ENCODE data around the gene GDPD5.

The GDPD5 gene

GRCh38 chr11:75435571-75435925, 90.2 kb downstream of the GDPD5 start:
- Histone ChIP-seq H3K79me2 (ENCODE audit: insufficient read depth, low read length) (no peaks in the 10 kb centered on the region), H3K9me3 (ENCODE audit: insufficient read depth, low read length) (no peaks in the 10 kb centered on the region), H3K4me2 (ENCODE audit: low read depth, low read length, poor library complexity, severe bottlenecking) (no peak overlapping the region), H3K9ac (ENCODE audit: low read length) (no peak overlapping the region), H3K27me3 (ENCODE audit: low read length) (no peaks in the 10 kb centered on the region), H2AFZ (ENCODE audit: low read depth, low read length, severe bottlenecking) (no peak overlapping the region), H3K4me3 (ENCODE audit: insufficient read depth, low read length, poor library complexity, severe bottlenecking) (no peak overlapping the region), H3K27ac (ENCODE audit: low read depth, low read length) (no peak overlapping the region), H3K9me2 (replicated peaks; ENCODE audit: insufficient read depth, low read length) (no peaks in the 10 kb centered on the region), H3K36me3 (ENCODE audit: low read length) (no peaks in the 10 kb centered on the region), H3F3A (ENCODE audit: insufficient read depth) (no peaks in the 10 kb centered on the region), H4K20me1 (ENCODE audit: low read depth, low read length) (no peaks in the 10 kb centered on the region)
- TF ChIP-seq EZH2phosphoT487 (conservative IDR thresholded peaks at IDR 0.05; ENCODE audit: low read length), result no peak
- no peak for TF ChIP-seq CTCF (IDR thresholded peaks at IDR 0.05; ENCODE audit: insufficient read depth, low read length, poor library complexity, severe bottlenecking)

DNA sequence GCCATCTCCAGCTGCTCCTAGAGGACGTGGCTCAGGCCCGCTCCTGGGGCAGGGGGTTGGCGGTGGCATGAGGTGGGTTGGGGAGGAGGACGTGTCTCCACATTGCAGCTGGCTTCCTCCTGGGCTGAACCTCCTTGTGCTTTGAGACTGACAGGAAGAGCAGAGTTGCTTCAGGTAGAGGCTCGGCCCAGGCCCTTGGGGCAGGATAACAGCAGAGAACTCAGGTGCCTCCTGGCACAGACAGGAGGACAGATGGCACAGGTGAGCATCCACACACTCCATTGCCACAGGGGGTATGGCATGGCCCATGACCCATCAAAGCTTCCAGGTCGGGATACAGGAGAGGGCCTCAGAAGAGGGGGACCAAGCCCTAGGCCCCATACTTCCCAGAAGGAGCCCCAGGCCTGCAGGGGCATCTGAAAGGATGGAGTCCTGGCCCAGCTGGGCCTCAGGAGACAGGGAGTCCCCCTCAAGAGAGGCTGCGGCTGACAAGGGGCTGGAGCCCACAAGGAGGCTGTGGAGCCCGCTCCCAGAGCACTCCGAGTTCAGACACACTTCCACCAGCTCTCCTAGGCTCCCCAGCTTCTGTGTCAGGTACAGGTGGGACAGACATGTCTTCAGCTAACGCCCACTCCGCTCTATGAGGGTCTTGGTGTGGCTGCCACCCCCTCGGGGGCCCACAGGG, 90.7 kb downstream of the GDPD5 start:
- no peak overlapping the region for H2AFZ ChIP-seq (ENCODE audit: low read depth, low read length, severe bottlenecking)
- H3K4me2 ChIP-seq (ENCODE audit: low read depth, low read length, poor library complexity, severe bottlenecking), result no peak overlapping the region
- no peaks in the 10 kb centered on the region for H3K36me3 ChIP-seq (ENCODE audit: low read length)

DNA sequence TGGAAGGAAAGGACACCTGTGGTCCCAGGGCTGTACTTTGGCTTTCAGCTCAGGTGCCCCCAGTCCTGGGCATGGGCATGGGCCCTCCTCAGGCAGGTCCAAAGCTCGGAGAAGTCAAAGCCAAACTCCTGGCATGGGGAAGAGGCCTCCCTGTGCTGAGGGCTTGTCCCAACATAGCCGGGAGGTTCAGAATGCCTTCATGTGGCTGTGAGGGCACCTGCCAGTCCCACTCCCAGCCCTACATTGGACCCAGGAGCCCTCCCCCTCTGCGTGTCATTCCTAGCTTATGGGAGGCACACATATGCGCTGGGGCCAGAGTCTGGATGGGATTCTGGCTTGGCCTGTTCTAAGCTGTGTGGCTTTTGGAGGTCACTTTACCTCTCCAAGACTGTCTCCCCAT, 91.7 kb downstream of the GDPD5 start:
- Histone ChIP-seq H3K27ac (ENCODE audit: low read depth, low read length) (no peak overlapping the region), H3K36me3 (ENCODE audit: low read length) (no peaks in the 10 kb centered on the region), H3F3A (ENCODE audit: insufficient read depth) (no peaks in the 10 kb centered on the region), H3K9me3 (ENCODE audit: insufficient read depth, low read length) (no peaks in the 10 kb centered on the region), H3K9ac (ENCODE audit: low read length) (no peak overlapping the region), H4K20me1 (ENCODE audit: low read depth, low read length) (no peaks in the 10 kb centered on the region), H3K4me2 (ENCODE audit: low read depth, low read length, poor library complexity, severe bottlenecking) (no peak overlapping the region), H3K27me3 (ENCODE audit: low read length) (no peaks in the 10 kb centered on the region), H2AFZ (ENCODE audit: low read depth, low read length, severe bottlenecking) (no peak overlapping the region), H3K9me2 (replicated peaks; ENCODE audit: insufficient read depth, low read length) (no peaks in the 10 kb centered on the region), H3K4me3 (ENCODE audit: insufficient read depth, low read length, poor library complexity, severe bottlenecking) (no peak overlapping the region), H3K79me2 (ENCODE audit: insufficient read depth, low read length) (no peaks in the 10 kb centered on the region)
- TF ChIP-seq EZH2phosphoT487 (conservative IDR thresholded peaks at IDR 0.05; ENCODE audit: low read length) (no peak), CTCF (IDR thresholded peaks at IDR 0.05; ENCODE audit: insufficient read depth, low read length, poor library complexity, severe bottlenecking) (no peak)

More for the DNA sequence above, 90.7 kb downstream of the GDPD5 start:
- H3F3A ChIP-seq (ENCODE audit: insufficient read depth), result no peaks in the 10 kb centered on the region
- TF ChIP-seq EZH2phosphoT487 (conservative IDR thresholded peaks at IDR 0.05; ENCODE audit: low read length), result no peak
- TF ChIP-seq CTCF (IDR thresholded peaks at IDR 0.05; ENCODE audit: insufficient read depth, low read length, poor library complexity, severe bottlenecking), result no peak
- no peaks in the 10 kb centered on the region for H4K20me1 ChIP-seq (ENCODE audit: low read depth, low read length)
- H3K79me2 ChIP-seq (ENCODE audit: insufficient read depth, low read length), result no peaks in the 10 kb centered on the region
- no peak overlapping the region for H3K9ac ChIP-seq (ENCODE audit: low read length)
- no peak overlapping the region for H3K27ac ChIP-seq (ENCODE audit: low read depth, low read length)
- no peaks in the 10 kb centered on the region for H3K9me2 ChIP-seq (replicated peaks; ENCODE audit: insufficient read depth, low read length)
- H3K4me3 ChIP-seq (ENCODE audit: insufficient read depth, low read length, poor library complexity, severe bottlenecking), result no peak overlapping the region
- H3K9me3 ChIP-seq (ENCODE audit: insufficient read depth, low read length), result no peaks in the 10 kb centered on the region
- no peaks in the 10 kb centered on the region for H3K27me3 ChIP-seq (ENCODE audit: low read length)
